Type B pancreatic cell (in vitro differentiated cells): ENCODE results near the gene STX17. TPM values are rescaled to one million over a fixed set of nuclear protein-coding genes. Genes with fewer than 3 reads are reported as not detected.

ENCODE experiments used
- DNase-seq: peaks from one replicate; pipeline ENCODE4 v3.0.0; 2021; ENCODE audit warnings: mixed read lengths; ENCODE audit not compliant: unreplicated experiment; ENCODE audit errors: extremely low spot score
- H3K27ac Mint-ChIP-seq: 2 replicates; pipeline ENCODE4 v1.8.0; 2021; ENCODE audit warnings: mild to moderate bottlenecking, mixed read lengths
- H3K27me3 Mint-ChIP-seq: 2 replicates; pipeline ENCODE4 v1.8.0; 2021; ENCODE audit warnings: mixed read lengths
- H3K36me3 Mint-ChIP-seq: 2 replicates; pipeline ENCODE4 v1.8.0; 2021; ENCODE audit warnings: mixed read lengths
- H3K4me1 Mint-ChIP-seq: one replicate; pipeline ENCODE4 v1.8.0; 2021; ENCODE audit warnings: mixed read lengths; ENCODE audit not compliant: unreplicated experiment
- H3K4me3 Mint-ChIP-seq: 2 replicates; pipeline ENCODE4 v1.8.0; 2021; ENCODE audit warnings: mild to moderate bottlenecking, mixed read lengths
- H3K9me3 Mint-ChIP-seq: 2 replicates; pipeline ENCODE4 v1.8.0; 2021; ENCODE audit warnings: mixed read lengths
- CTCF ChIP-seq: fragments of 200-600 bp; sonication (generic); conservative IDR thresholded peaks from 2 replicates; pipeline ENCODE4 v1.5.0; 2021; ENCODE audit warnings: antibody characterized with exemption, mild to moderate bottlenecking
- total RNA-seq: library from RNA; stranded (reverse); gene quantifications from 2 replicates; pipeline ENCODE4 v1.2.1, GENCODE V29; 2021; ENCODE audit warnings: low replicate concordance

The STX17 gene
- total RNA-seq, 1 donor from 2014 or later, result 44.5 TPM

- no peaks in the 10 kb centered on the region for H3K9me3 Mint-ChIP-seq
- DNase-seq, result no peak
- no peak overlapping the region for H3K27ac Mint-ChIP-seq
- no peak overlapping the region for H3K4me3 Mint-ChIP-seq
- no peak for TF ChIP-seq CTCF
- H3K36me3 Mint-ChIP-seq, result peaks cover 21% of the 10 kb centered on the region
- no peaks in the 10 kb centered on the region for H3K27me3 Mint-ChIP-seq
- H3K4me1 Mint-ChIP-seq, result peaks cover 4% of the 10 kb centered on the region
Measured at GRCh38 chr9:99955606-99956005, 49.2 kb downstream of the STX17 start.

- Mint-ChIP-seq H3K36me3 (peaks cover 26% of the 10 kb centered on the region), H3K9me3 (no peaks in the 10 kb centered on the region), H3K27me3 (no peaks in the 10 kb centered on the region), H3K27ac (no peak overlapping the region), H3K4me1 (no peaks in the 10 kb centered on the region), H3K4me3 (no peak overlapping the region)
- TF ChIP-seq CTCF, result no peak
- no peak for DNase-seq
Measured at GRCh38 chr9:99962680-99963261, 56.3 kb downstream of the STX17 start.

- H3K27me3 Mint-ChIP-seq, result no peaks in the 10 kb centered on the region
- no peak for TF ChIP-seq CTCF
- no peak overlapping the region for H3K4me3 Mint-ChIP-seq
- H3K9me3 Mint-ChIP-seq, result no peaks in the 10 kb centered on the region
- no peak overlapping the region for H3K27ac Mint-ChIP-seq
- H3K4me1 Mint-ChIP-seq, result no peaks in the 10 kb centered on the region
- no peak for DNase-seq
- peaks cover 23% of the 10 kb centered on the region for H3K36me3 Mint-ChIP-seq
Measured at GRCh38 chr9:99964336-99964735, 57.9 kb downstream of the STX17 start.

DNA sequence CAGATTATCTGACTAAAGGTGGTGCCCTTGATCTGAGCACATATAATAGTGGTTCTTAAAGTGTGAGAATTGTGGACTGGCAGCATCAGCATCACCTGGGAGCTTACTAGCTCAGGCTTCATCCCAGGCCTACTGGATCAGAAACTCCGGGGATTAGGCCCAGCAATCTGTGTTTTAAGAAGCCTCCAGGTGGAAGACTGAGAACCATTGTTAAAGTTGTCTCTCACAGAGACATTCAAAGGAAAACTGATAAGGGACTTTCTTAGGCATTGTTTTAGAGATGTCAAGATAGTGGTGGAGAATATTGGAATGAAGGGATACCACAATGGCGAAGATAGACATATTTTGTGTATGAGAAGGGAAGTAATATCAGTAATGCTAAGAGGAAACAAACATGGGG, 59.5 kb downstream of the STX17 start:
- Mint-ChIP-seq H3K4me1 (no peaks in the 10 kb centered on the region), H3K27me3 (no peaks in the 10 kb centered on the region), H3K27ac (no peak overlapping the region), H3K9me3 (no peaks in the 10 kb centered on the region), H3K36me3 (peaks cover 27% of the 10 kb centered on the region), H3K4me3 (no peak overlapping the region)
- no peak for TF ChIP-seq CTCF
- no peak for DNase-seq

- no peak for DNase-seq
- Mint-ChIP-seq H3K27ac (no peak overlapping the region), H3K27me3 (no peaks in the 10 kb centered on the region), H3K4me1 (no peaks in the 10 kb centered on the region), H3K36me3 (peaks cover 23% of the 10 kb centered on the region), H3K4me3 (no peak overlapping the region), H3K9me3 (no peaks in the 10 kb centered on the region)
- TF ChIP-seq CTCF, result no peak
Measured at GRCh38 chr9:99966716-99967115, 60.3 kb downstream of the STX17 start.

GRCh38 chr9:99967457-99967856, 61.0 kb downstream of the STX17 start:
- H3K4me1 Mint-ChIP-seq, result no peaks in the 10 kb centered on the region
- no peak overlapping the region for H3K4me3 Mint-ChIP-seq
- no peaks in the 10 kb centered on the region for H3K27me3 Mint-ChIP-seq
- no peak overlapping the region for H3K27ac Mint-ChIP-seq
- no peak for DNase-seq
- H3K9me3 Mint-ChIP-seq, result no peaks in the 10 kb centered on the region
- H3K36me3 Mint-ChIP-seq, result peaks cover 23% of the 10 kb centered on the region
- TF ChIP-seq CTCF, result no peak
